WTC11 (cell line): ENCODE data around the gene UNC119B.

ENCODE experiments used
- E2F1 ChIP-seq: sonication (generic); formaldehyde crosslinking; IDR thresholded peaks from 2 replicates; pipeline ENCODE4 v1.8.0; 2022; ENCODE audit warnings: mild to moderate bottlenecking, missing genetic modification reagents
- NFE2L1 ChIP-seq: sonication (generic); formaldehyde crosslinking; IDR thresholded peaks from 2 replicates; pipeline ENCODE4 v1.8.1; 2023; ENCODE audit warnings: missing genetic modification reagents

- TF ChIP-seq NFE2L1 (CRISPR knock-in tag) = no peak
- TF ChIP-seq E2F1 = no peak
Observed at GRCh38 chr12:120662879-120663278, 47.4 kb upstream of the UNC119B start.
